H1 (cell line): Measurements from ENCODE around the gene CDYL. TPM values are rescaled to one million over a fixed set of nuclear protein-coding genes. Genes with fewer than 3 reads are reported as not detected.

Source experiments
- CTCF ChIA-PET: fragments of 300-600 bp; sonication (Branson Sonifier 250); formaldehyde crosslinking; loops from one replicate; lab custom pipeline; 2021; ENCODE audit not compliant: partially characterized antibody; lab: Charles Lee
- POLR2A ChIA-PET: fragments of 300-600 bp; sonication (Branson Sonifier 250); formaldehyde crosslinking; loops from one replicate; lab custom pipeline; 2021; ENCODE audit warnings: inconsistent platforms; ENCODE audit not compliant: partially characterized antibody; lab: Charles Lee
- DNase-seq, 2 experiments: peaks; one replicate each; pipeline versions ENCODE4 v3.0.0 to v3.0.0-alpha.2; 2010 to 2022; ENCODE audit warnings: low spot score in 2 of 2, low read depth in 1 of 2, mixed read lengths in 1 of 2
- FAIRE-seq: peaks from 2 replicates; lab custom pipeline; 2011; peaks lifted over from hg19 to GRCh38; lab: Jason Lieb, UNC
- H2AFZ ChIP-seq: 2 replicates; pipeline ENCODE4 v1.8.1; 2012; ENCODE audit warnings: low read length, inconsistent platforms
- H2AK5ac ChIP-seq: 2 replicates; pipeline ENCODE4 v1.6.1; 2013; ENCODE audit warnings: low read depth, low read length
- H2BK120ac ChIP-seq: replicated peaks from 2 replicates; pipeline ENCODE3; 2013; ENCODE audit warnings: low read depth, low read length, inconsistent platforms
- H2BK12ac ChIP-seq: 2 replicates; pipeline ENCODE4 v1.6.1; 2013; ENCODE audit warnings: low read depth, low read length
- H2BK15ac ChIP-seq: 2 replicates; pipeline ENCODE4 v1.6.1; 2013; ENCODE audit warnings: low read length
- H2BK20ac ChIP-seq: 2 replicates; pipeline ENCODE4 v1.6.1; 2013; ENCODE audit warnings: low read length
- H2BK5ac ChIP-seq: 2 replicates; pipeline ENCODE4 v1.6.1; 2013; ENCODE audit warnings: low read depth, low read length
- H3K14ac ChIP-seq: 2 replicates; pipeline ENCODE4 v1.6.1; 2013; ENCODE audit warnings: inconsistent platforms; ENCODE audit not compliant: insufficient read length
- H3K18ac ChIP-seq: 2 replicates; pipeline ENCODE4 v1.6.1; 2013; ENCODE audit warnings: low read length; ENCODE audit errors: extremely low read depth
- H3K23ac ChIP-seq: 2 replicates; pipeline ENCODE4 v1.6.1; 2013; ENCODE audit warnings: inconsistent platforms; ENCODE audit not compliant: insufficient read length
- H3K23me2 ChIP-seq: 2 replicates; pipeline ENCODE4 v1.6.1; 2013; ENCODE audit warnings: low read depth, low read length
- H3K27ac ChIP-seq: 2 replicates; pipeline ENCODE4 v1.6.1; 2011; ENCODE audit warnings: low read depth, low read length, inconsistent platforms
- H3K27me3 ChIP-seq, 4 experiments: replicated peaks in 1 of 4; 1 replicate in 1 of 4; 2 replicates in 3 of 4; pipeline versions ENCODE4 v1.6.1 to v1.8.1; 2011 to 2013; ENCODE audit warnings: low read length in 3 of 4, mild to moderate bottlenecking in 3 of 4, inconsistent platforms in 2 of 4, mixed read lengths in 2 of 4, moderate library complexity in 1 of 4; ENCODE audit not compliant: control insufficient read depth in 3 of 4, insufficient read depth in 3 of 4; ENCODE audit errors: extremely low read depth in 1 of 4
- H3K36me3 ChIP-seq, 4 experiments: 2 replicates each; pipeline versions ENCODE4 v1.6.1 to v1.8.1; 2011 to 2013; ENCODE audit warnings: mild to moderate bottlenecking in 4 of 4, low read length in 3 of 4, moderate library complexity in 2 of 4, control low read depth in 1 of 4, inconsistent platforms in 1 of 4; ENCODE audit not compliant: insufficient read depth in 4 of 4, control insufficient read depth in 2 of 4
- H3K4ac ChIP-seq: replicated peaks from 2 replicates; pipeline ENCODE3; 2013; ENCODE audit warnings: low read length, low read depth, mixed read lengths, inconsistent platforms; ENCODE audit not compliant: insufficient read length
- H3K4me1 ChIP-seq, 4 experiments: replicated peaks in 1 of 4; 1 replicate in 1 of 4; 2 replicates in 3 of 4; pipeline versions ENCODE4 v1.6.1 to v1.8.1; 2011 to 2013; ENCODE audit warnings: low read length in 3 of 4, inconsistent platforms in 2 of 4, mixed read lengths in 1 of 4; ENCODE audit not compliant: insufficient read depth in 4 of 4, control insufficient read depth in 3 of 4
- H3K4me2 ChIP-seq, 2 experiments: 2 replicates each; pipeline versions ENCODE4 v1.6.1 to v1.8.1; 2011 to 2013; ENCODE audit warnings: low read depth in 2 of 2, low read length in 2 of 2, control low read depth in 1 of 2, inconsistent platforms in 1 of 2, mild to moderate bottlenecking in 1 of 2; ENCODE audit not compliant: insufficient read depth in 1 of 2
- H3K4me3 ChIP-seq, 4 experiments: fragments of 200-600, 300-600 bp in 1 of 4; sonication (generic), shearing (Covaris generic), sonication (Bioruptor Twin) in 1 of 4; 2 replicates each; pipeline versions ENCODE4 v1.5.1 to v1.8.1; 2011 to 2016; ENCODE audit warnings: low read length in 4 of 4, low read depth in 3 of 4, control low read depth in 2 of 4, inconsistent platforms in 2 of 4, mild to moderate bottlenecking in 2 of 4, mixed read lengths in 1 of 4, moderate library complexity in 1 of 4; ENCODE audit not compliant: insufficient read depth in 2 of 4; ENCODE audit errors: extremely low read depth in 1 of 4
- H3K56ac ChIP-seq: replicated peaks from 2 replicates; pipeline ENCODE3; 2013; ENCODE audit warnings: low read depth, mild to moderate bottlenecking, mixed read lengths, low read length, inconsistent platforms; ENCODE audit not compliant: insufficient read length
- H3K79me1 ChIP-seq: 2 replicates; pipeline ENCODE4 v1.6.1; 2013; ENCODE audit warnings: low read depth, low read length, control low read depth
- H3K79me2 ChIP-seq, 2 experiments: 2 replicates each; pipeline versions ENCODE4 v1.6.1 to v1.8.1; 2012 to 2013; ENCODE audit warnings: low read length in 2 of 2, mild to moderate bottlenecking in 2 of 2, inconsistent platforms in 1 of 2; ENCODE audit not compliant: insufficient read depth in 2 of 2, control insufficient read depth in 1 of 2
- H3K9ac ChIP-seq, 4 experiments: replicated peaks in 1 of 4; 1 replicate in 1 of 4; 2 replicates in 3 of 4; pipeline versions ENCODE4 v1.6.1 to v1.8.1; 2011 to 2013; ENCODE audit warnings: low read depth in 3 of 4, low read length in 3 of 4, control low read depth in 2 of 4, mild to moderate bottlenecking in 2 of 4, moderate library complexity in 2 of 4, inconsistent platforms in 1 of 4; ENCODE audit errors: extremely low read depth in 1 of 4
- H3K9me3 ChIP-seq, 2 experiments: 2 replicates each; pipeline versions ENCODE4 v1.6.1 to v1.8.1; 2012 to 2013; ENCODE audit warnings: mild to moderate bottlenecking in 2 of 2, moderate library complexity in 2 of 2, control low read depth in 1 of 2, inconsistent platforms in 1 of 2, low read depth in 1 of 2, low read length in 1 of 2, mixed read lengths in 1 of 2; ENCODE audit not compliant: insufficient read depth in 2 of 2
- H4K20me1 ChIP-seq, 2 experiments: replicated peaks in 1 of 2; 2 replicates each; pipeline versions ENCODE3 to v1.8.1; 2011 to 2013; ENCODE audit warnings: inconsistent platforms in 2 of 2, low read length in 2 of 2, mild to moderate bottlenecking in 1 of 2; ENCODE audit not compliant: insufficient read depth in 2 of 2, control insufficient read depth in 1 of 2
- H4K5ac ChIP-seq: 2 replicates; pipeline ENCODE4 v1.6.1; 2013; ENCODE audit warnings: low read length, low read depth, mixed read lengths, inconsistent platforms; ENCODE audit not compliant: insufficient read length
- H4K8ac ChIP-seq: 2 replicates; pipeline ENCODE4 v1.8.0; 2013; ENCODE audit warnings: mild to moderate bottlenecking, moderate library complexity, low read length, inconsistent platforms; ENCODE audit not compliant: insufficient read depth; ENCODE audit errors: extremely low read depth
- H4K91ac ChIP-seq: replicated peaks from 2 replicates; pipeline ENCODE3; 2013; ENCODE audit warnings: low read length, mixed read lengths, inconsistent platforms; ENCODE audit not compliant: insufficient read length
- GABPA ChIP-seq: IDR thresholded peaks from 2 replicates; pipeline ENCODE4 v1.6.1; 2011; ENCODE audit warnings: mild to moderate bottlenecking, low read length, moderate library complexity, borderline replicate concordance; ENCODE audit not compliant: insufficient read depth
- JUN ChIP-seq: IDR thresholded peaks from 2 replicates; pipeline ENCODE4 v1.6.1; 2011; ENCODE audit warnings: low read depth, mild to moderate bottlenecking, improper control_type of control experiment, low read length
- JUND ChIP-seq: IDR thresholded peaks from 2 replicates; pipeline ENCODE4 v1.6.1; 2011; ENCODE audit warnings: mild to moderate bottlenecking, improper control_type of control experiment, low read length
- KDM1A ChIP-seq: fragments of 200-600, 300-600 bp; sonication (generic); IDR thresholded peaks from 2 replicates; pipeline ENCODE4 v1.7.1; 2016; ENCODE audit warnings: mild to moderate bottlenecking, low read length, borderline replicate concordance
- KDM5A ChIP-seq: fragments of 200-600 bp; IDR thresholded peaks from 2 replicates; pipeline ENCODE4 v1.7.1; 2012; ENCODE audit warnings: mild to moderate bottlenecking, low read length, inconsistent platforms, mixed read lengths
- MAX ChIP-seq: IDR thresholded peaks from 2 replicates; pipeline ENCODE4 v1.6.1; 2012; ENCODE audit warnings: inconsistent platforms
- NANOG ChIP-seq: IDR thresholded peaks from 2 replicates; pipeline ENCODE4 v1.6.1; 2011; ENCODE audit warnings: low read length, low read depth, mild to moderate bottlenecking, inconsistent platforms; ENCODE audit not compliant: insufficient read depth, poor library complexity, severe bottlenecking
- NRF1 ChIP-seq: IDR thresholded peaks from 2 replicates; pipeline ENCODE4 v1.6.1; 2011; ENCODE audit warnings: mild to moderate bottlenecking, low read depth, low read length, improper control_type of control experiment
- PHF8 ChIP-seq: fragments of 200-600 bp; sonication (generic); conservative IDR thresholded peaks from 2 replicates; pipeline ENCODE4 v1.7.1; 2012; ENCODE audit warnings: low read depth, mild to moderate bottlenecking, inconsistent platforms, low read length, moderate library complexity
- SUZ12 ChIP-seq: fragments of 200-600 bp; sonication (generic); IDR thresholded peaks from 2 replicates; pipeline ENCODE4 v1.6.1; 2012; ENCODE audit warnings: mild to moderate bottlenecking, inconsistent platforms, low read length, moderate library complexity, mixed read lengths
- YY1 ChIP-seq: IDR thresholded peaks from 2 replicates; pipeline ENCODE4 v1.6.1; 2011; ENCODE audit warnings: low read depth, mild to moderate bottlenecking, low read length
- ZNF274 ChIP-seq: IDR thresholded peaks from 2 replicates; pipeline ENCODE4 v1.7.0; 2012; ENCODE audit warnings: low read length, borderline replicate concordance; ENCODE audit errors: extremely low read depth
- WGBS, 2 experiments: shearing (Covaris generic) in 1 of 2; methylation state at CpG; one replicate each; pipeline versions ENCODE4 v1.1.6 to v1.1.7; 2013 to 2015; ENCODE audit warnings: low lambda C conversion rate in 2 of 2, mixed read lengths in 2 of 2, inconsistent platforms in 1 of 2, low coverage in 1 of 2, missing lambda C conversion rate in 1 of 2; ENCODE audit not compliant: insufficient replicate concordance in 2 of 2, insufficient coverage in 1 of 2, insufficient read length in 1 of 2; ENCODE audit errors: extremely low coverage in 1 of 2, missing lambda C conversion rate in 1 of 2; 5-methylcytosine and 5-hydroxymethylcytosine counted together
- polyA plus RNA-seq, 7 experiments: library from polyadenylated mRNA; depleted of rRNA in 3 of 7; stranded (reverse) in 5 of 7; unstranded in 2 of 7; fragments of >200 nt in 5 of 7; fragments of 200-250 nt in 2 of 7; gene quantifications; 1 replicate in 5 of 7; 2 replicates in 1 of 7; 4 replicates in 1 of 7; pipeline versions ENCODE4 v1.2.1 to v1.2.3, GENCODE V29; 2011 to 2013; ENCODE audit warnings: missing spikeins in 2 of 7, mixed read lengths in 2 of 7
- total RNA-seq: library from RNA; stranded (reverse); fragmentation: NEBNext Ultra II Directional; extraction: Animal tissue kit (Norgen Biotek cat#: 25700); gene quantifications from 2 replicates; pipeline ENCODE4 v1.2.1, GENCODE V29; 2021

The CDYL gene
- total and polyA plus RNA-seq, 2 of the 8 experiments (the other 6 are each of a cell fraction or from before 2014, with no cell fraction given): 56.4 to 119 TPM

- Histone ChIP-seq H2BK5ac (no peak overlapping the region), H3K27ac (no peak overlapping the region), H3K4me2 (no peak overlapping the region), H2AK5ac (no peak overlapping the region), H3K9ac (no peak overlapping the region), H3K79me2 (peaks cover 0 to 96% of the 10 kb centered on the region in 2 experiments; a peak in 3 of 4 replicates), H2BK20ac (no peak overlapping the region), H3K9me3 (no peaks in the 10 kb centered on the region), H3K4me3 (no peak overlapping the region), H2BK120ac (no peak overlapping the region), H4K20me1 (peaks cover 17 to 27% of the 10 kb centered on the region in 2 experiments), H4K91ac (no peak overlapping the region), H3K14ac (no peak overlapping the region), H3K4ac (no peak overlapping the region), H2AFZ (no peak overlapping the region), H4K5ac (no peak overlapping the region), H2BK15ac (no peak overlapping the region), H3K4me1 (peaks cover 0 to 6% (median 1%) of the 10 kb centered on the region in 4 experiments; a peak in 4 of 7 replicates), H3K23me2 (no peaks in the 10 kb centered on the region), H3K23ac (no peak overlapping the region), H3K36me3 (peaks cover 0 to 23% (median 6%) of the 10 kb centered on the region in 4 experiments; a peak in 5 of 8 replicates), H3K56ac (no peak overlapping the region), H4K8ac (no peak overlapping the region), H3K18ac (no peak overlapping the region)
- FAIRE-seq (no peak), DNase-seq (no peak)
- POLR2A ChIA-PET: no interaction called here
- 94% methylated on average over 8 of the region's 8 CpGs; no CpG with 5 or more reads in 1 of the 2 experiments for WGBS, 2 experiments
- CTCF ChIA-PET: interaction anchor here (1.6 kb wide), 1 partner anchor 36 kb away, joined by 4 read pairs; no protein-coding TSS in a partner anchor
- TF ChIP-seq JUN (no peak), NANOG (no peak), MAX (no peak), GABPA (no peak), YY1 (no peak), KDM5A (no peak), PHF8 (no peak), NRF1 (no peak), SUZ12 (no peak), JUND (no peak), KDM1A (no peak), ZNF274 (no peak)
- TF ChIP-seq, all 59 proteins: peak for 0
- Histone ChIP-seq H3K79me1 (peaks cover 18% of the 10 kb centered on the region; the same call in 1 of the 2 replicates), H2BK12ac (no peak overlapping the region), H3K27me3 (no peaks in the 10 kb centered on the region)
These were observed 125.3 kb downstream of the CDYL start for GRCh38 chr6:4901386-4902061.
